Erythroblast (primary cell): ENCODE data around the gene GLOD4.

ENCODE experiments used
- GATA1 ChIP-seq: IDR thresholded peaks from 2 replicates; pipeline ENCODE4 v1.6.1; 2011; ENCODE audit warnings: low read depth, mild to moderate bottlenecking, control low read depth, low read length, moderate library complexity
- POLR2A ChIP-seq: IDR thresholded peaks from 2 replicates; pipeline ENCODE4 v1.6.1; 2011; ENCODE audit warnings: mild to moderate bottlenecking, low read length

- no peak for TF ChIP-seq POLR2A
- no peak for TF ChIP-seq GATA1
These were observed 38.9 kb downstream of the GLOD4 start for GRCh38 chr17:743139-743538.
